ENCODE data around the gene DOCK1.

Gene DOCK1

GRCh38 chr10:127456122-127456521, 550.9 kb downstream of the DOCK1 start:
- TF ChIP-seq CTCF (IDR thresholded peaks at IDR 0.05) = no peak
- no peaks in the 10 kb centered on the region for H3K27me3 ChIP-seq (ENCODE audit: control insufficient read depth, insufficient read depth, low read length)
- no peaks in the 10 kb centered on the region for H3K4me1 ChIP-seq
- no peak overlapping the region for H3K9ac ChIP-seq
- no peak overlapping the region for H3K4me3 ChIP-seq (ENCODE audit: low read depth, low read length)
- H3K4me2 ChIP-seq (ENCODE audit: low read length) = no peak overlapping the region
- no peaks in the 10 kb centered on the region for H3K79me2 ChIP-seq
- H3K9me3 ChIP-seq (ENCODE audit: control insufficient read depth, low read length) = no peaks in the 10 kb centered on the region
- no peaks in the 10 kb centered on the region for H3K36me3 ChIP-seq (ENCODE audit: control insufficient read depth, insufficient read depth, low read length)
- H3K27ac ChIP-seq = no peak overlapping the region
- no peak overlapping the region for H2AFZ ChIP-seq

- Histone ChIP-seq H2AFZ (no peak overlapping the region), H3K9ac (no peak overlapping the region), H3K4me3 (ENCODE audit: low read depth, low read length) (no peak overlapping the region), H3K27ac (no peak overlapping the region), H3K79me2 (no peaks in the 10 kb centered on the region), H3K36me3 (ENCODE audit: control insufficient read depth, insufficient read depth, low read length) (no peaks in the 10 kb centered on the region), H3K4me2 (ENCODE audit: low read length) (no peak overlapping the region), H3K4me1 (no peaks in the 10 kb centered on the region), H3K27me3 (ENCODE audit: control insufficient read depth, insufficient read depth, low read length) (no peaks in the 10 kb centered on the region), H3K9me3 (ENCODE audit: control insufficient read depth, low read length) (no peaks in the 10 kb centered on the region)
- no peak for TF ChIP-seq CTCF (IDR thresholded peaks at IDR 0.05)
Observed at GRCh38 chr10:127458016-127458810, 553.0 kb downstream of the DOCK1 start.

GRCh38 chr10:127458829-127459228, 553.6 kb downstream of the DOCK1 start:
- H3K4me1 ChIP-seq = no peaks in the 10 kb centered on the region
- no peaks in the 10 kb centered on the region for H3K27me3 ChIP-seq (ENCODE audit: control insufficient read depth, insufficient read depth, low read length)
- H3K9me3 ChIP-seq (ENCODE audit: control insufficient read depth, low read length) = no peaks in the 10 kb centered on the region
- no peak for TF ChIP-seq CTCF (IDR thresholded peaks at IDR 0.05)
- no peak overlapping the region for H3K9ac ChIP-seq
- H3K4me3 ChIP-seq (ENCODE audit: low read depth, low read length) = no peak overlapping the region
- H3K27ac ChIP-seq = no peak overlapping the region
- H2AFZ ChIP-seq = no peak overlapping the region
- H3K4me2 ChIP-seq (ENCODE audit: low read length) = no peak overlapping the region
- H3K79me2 ChIP-seq = no peaks in the 10 kb centered on the region
- H3K36me3 ChIP-seq (ENCODE audit: control insufficient read depth, insufficient read depth, low read length) = no peaks in the 10 kb centered on the region

GRCh38 chr10:127459918-127460317, 554.7 kb downstream of the DOCK1 start:
- Histone ChIP-seq H3K4me2 (ENCODE audit: low read length) (no peak overlapping the region), H3K4me1 (no peaks in the 10 kb centered on the region), H3K9ac (no peak overlapping the region), H3K27ac (no peak overlapping the region), H3K9me3 (ENCODE audit: control insufficient read depth, low read length) (no peaks in the 10 kb centered on the region), H3K79me2 (no peaks in the 10 kb centered on the region), H3K4me3 (ENCODE audit: low read depth, low read length) (no peak overlapping the region), H2AFZ (no peak overlapping the region), H3K27me3 (ENCODE audit: control insufficient read depth, insufficient read depth, low read length) (no peaks in the 10 kb centered on the region), H3K36me3 (ENCODE audit: control insufficient read depth, insufficient read depth, low read length) (no peaks in the 10 kb centered on the region)
- no peak for TF ChIP-seq CTCF (IDR thresholded peaks at IDR 0.05)

All from parathyroid adenoma (tissue), 2 donors.